GM19035 (cell line): ENCODE results near the gene RUNDC1.

ENCODE experiments used
- ATAC-seq: cut with Tn5 transposase; IDR thresholded peaks from one replicate; pipeline ENCODE4 v1.9.1; 2021; ENCODE audit not compliant: unreplicated experiment

The RUNDC1 gene

GRCh38 chr17:43018008-43018853, 37.9 kb downstream of the RUNDC1 start:
- ATAC-seq = no peak

- no peak for ATAC-seq
Measured at GRCh38 chr17:43018932-43019331, 38.6 kb downstream of the RUNDC1 start.

DNA sequence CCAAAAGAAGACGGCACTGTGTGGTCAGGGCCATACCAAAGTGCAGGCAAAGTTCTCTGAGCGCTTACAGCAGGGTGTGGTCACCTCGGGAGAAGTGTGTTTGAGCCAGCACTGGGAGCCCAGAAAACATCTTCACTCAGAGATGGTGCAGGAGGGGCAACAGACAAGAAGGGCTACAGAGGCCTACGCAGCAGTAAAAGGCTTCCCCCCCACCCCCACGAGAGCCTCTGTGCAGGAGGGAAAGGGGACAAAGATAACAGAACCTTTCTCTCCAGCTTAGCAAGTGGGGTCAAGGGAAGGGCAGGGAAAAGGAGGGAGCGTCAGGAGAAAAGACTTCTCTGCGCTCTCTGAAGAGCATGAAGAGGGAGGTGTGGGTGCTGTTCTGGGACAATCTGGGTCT, 39.1 kb downstream of the RUNDC1 start:
- ATAC-seq = no peak

DNA sequence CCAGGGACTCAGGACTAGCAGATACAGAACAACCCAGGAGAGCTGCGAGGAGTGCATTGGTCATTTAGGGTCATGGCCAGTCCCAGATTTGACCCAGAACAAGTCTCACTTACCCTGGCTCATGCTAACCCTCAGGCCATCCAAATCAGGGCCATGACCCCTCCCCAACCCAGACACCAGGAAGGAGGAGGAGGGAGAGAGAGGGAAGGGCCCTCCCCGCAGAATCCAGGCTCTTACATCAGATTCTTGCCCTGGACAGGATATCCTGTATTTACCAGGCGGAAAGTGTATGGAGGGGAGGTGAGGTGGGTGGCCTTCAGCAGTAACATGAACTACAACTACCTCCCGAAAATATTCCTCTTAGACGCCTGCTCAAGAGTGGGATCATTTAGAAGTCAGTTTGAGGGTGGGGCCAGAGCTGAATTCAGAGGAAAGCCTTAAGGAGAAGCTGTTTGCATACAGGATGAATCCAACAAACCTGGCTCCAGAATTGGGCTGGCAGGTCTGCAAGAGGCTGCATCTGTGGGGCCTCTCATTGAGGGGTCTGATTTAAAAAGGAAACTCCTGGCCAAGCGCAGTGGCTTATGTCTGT, 39.8 kb downstream of the RUNDC1 start:
- no peak for ATAC-seq

- ATAC-seq = no peak
Measured at GRCh38 chr17:43020789-43021740, 40.7 kb downstream of the RUNDC1 start.

- no peak for ATAC-seq
Measured at GRCh38 chr17:43021741-43022512, 41.6 kb downstream of the RUNDC1 start, which contains the start of gene VAT1. VAT1 (minus strand) TSS chr17:43022385; CDS start chr17:43022322, 63 bp downstream.

- ATAC-seq = no peak
Measured at GRCh38 chr17:43024407-43025289, 44.3 kb downstream of the RUNDC1 start, which contains the start of gene RND2. RND2 (plus strand) TSS chr17:43025231; CDS start chr17:43025348, 117 bp downstream.

DNA sequence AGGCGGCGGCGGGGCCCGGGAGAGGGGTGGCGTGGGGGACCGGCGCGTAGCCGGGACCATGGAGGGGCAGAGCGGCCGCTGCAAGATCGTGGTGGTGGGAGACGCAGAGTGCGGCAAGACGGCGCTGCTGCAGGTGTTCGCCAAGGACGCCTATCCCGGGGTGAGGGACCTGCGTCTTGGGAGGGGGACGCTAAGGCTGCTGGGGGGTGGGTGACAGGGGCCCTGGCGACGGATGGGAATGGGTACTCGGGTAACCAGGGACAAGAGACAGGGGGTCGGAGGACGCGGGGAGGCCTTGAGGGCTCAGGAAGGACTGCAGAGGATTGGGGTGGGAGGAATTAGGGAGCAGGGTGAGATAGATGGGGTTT, 44.9 kb downstream of the RUNDC1 start:
- ATAC-seq = no peak

DNA sequence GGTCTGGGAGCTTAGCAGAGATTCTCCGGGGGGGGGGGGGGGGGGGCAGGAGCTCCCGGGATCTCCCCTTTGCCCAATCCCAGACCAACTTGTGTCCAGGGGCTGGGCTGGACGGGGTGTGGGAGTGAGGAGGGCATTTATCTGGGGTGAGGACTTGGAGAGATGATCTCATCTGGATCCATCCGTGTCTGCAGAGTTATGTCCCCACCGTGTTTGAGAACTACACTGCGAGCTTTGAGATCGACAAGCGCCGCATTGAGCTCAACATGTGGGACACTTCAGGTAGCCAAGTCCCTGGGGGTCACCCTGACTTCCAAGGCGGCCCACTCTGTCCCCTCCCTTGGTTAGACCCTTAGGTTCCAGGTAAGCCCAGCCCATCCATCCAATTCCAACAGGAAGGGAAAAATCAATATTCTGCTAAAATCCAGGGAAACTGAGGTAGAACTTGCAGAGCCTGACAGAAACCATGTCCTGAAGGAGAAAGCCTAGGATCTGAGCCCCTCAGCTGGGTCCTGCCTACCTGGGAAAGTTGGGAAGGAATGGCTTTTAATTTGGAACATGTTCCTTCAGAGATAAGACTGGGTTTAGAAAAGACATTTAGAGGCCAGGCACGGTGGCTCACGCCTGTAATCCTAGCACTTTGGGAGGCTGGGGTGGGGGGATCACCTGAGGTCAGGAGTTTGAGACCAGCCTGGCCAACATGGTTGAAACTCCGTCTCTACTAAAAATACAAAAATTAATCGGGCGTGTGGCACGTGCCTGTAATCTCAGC, 45.6 kb downstream of the RUNDC1 start:
- ATAC-seq = no peak

GRCh38 chr17:43026595-43026994, 46.2 kb downstream of the RUNDC1 start:
- ATAC-seq = no peak

DNA sequence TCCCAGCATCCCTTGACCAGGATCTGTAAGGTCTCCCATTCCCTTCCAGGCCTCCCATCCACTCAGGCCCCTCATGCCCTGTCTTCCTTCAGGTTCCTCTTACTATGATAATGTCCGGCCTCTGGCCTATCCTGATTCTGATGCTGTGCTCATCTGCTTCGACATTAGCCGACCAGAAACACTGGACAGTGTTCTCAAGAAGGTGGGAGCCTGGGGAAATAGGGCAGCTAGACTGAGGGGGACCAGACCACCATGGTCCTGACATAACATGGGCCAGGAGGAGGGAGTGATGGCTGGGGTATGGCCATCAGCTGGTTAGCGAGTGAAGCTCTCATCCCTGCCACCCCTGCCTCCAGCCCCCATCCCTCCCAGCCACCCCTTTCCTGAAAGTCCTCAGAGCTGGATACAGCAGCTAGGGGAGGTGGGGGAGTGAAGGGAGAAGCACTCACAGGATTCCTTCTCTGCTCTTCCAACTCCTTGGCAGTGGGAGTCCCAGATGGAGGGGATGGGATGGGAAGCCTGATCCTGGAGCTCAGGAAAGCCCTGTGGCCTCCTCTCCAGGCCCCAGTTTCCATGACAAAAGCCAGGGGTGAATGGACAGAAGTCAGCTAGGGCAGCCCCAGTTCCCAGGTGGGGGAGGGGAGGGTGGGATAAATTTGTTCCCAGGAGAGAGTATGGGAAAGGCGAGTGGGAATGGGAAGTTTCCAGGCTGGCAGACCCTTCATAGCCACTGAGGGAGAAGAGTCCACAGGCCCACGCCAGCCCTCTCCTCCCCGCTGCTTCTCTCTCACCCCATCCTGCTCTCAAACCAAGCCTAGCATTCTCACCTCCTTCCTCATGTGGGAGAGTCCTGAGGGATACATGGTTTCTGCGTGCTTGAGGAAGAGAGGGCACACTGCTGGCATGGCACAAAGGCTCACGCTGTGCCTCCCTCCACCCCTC, 47.0 kb downstream of the RUNDC1 start:
- ATAC-seq = no peak

- no peak for ATAC-seq
Measured at GRCh38 chr17:43028221-43028861, 48.0 kb downstream of the RUNDC1 start.

DNA sequence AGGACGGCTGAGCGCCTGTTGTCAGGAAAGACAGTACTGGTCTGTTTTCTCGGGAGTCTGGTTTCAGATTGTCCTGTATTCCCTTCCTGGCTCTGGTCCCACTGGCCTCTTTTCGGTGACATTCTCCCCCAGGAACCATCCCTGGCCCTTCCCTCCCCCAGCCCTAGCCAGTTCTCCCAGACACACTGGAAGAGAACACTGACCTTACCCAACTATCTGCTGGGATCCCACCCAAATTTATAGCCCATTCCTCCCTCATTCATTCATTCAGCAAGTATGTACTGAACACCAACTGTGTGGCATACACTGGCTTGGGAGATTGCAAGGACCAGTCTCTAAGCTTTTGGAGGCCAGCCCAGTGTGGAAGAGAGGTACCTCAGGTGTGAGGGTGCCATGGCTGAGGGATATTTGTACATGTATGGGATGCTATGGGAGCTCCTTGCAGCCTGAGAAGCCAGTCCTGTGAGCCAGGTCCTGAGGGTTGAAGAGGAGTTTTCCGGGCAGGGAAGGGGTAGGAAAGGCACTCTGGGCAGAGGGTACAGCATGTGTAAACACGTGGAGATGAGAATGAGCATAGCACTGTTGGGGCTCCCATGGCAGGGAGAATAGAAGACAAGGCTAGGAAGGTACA, 49.9 kb downstream of the RUNDC1 start:
- ATAC-seq = no peak

DNA sequence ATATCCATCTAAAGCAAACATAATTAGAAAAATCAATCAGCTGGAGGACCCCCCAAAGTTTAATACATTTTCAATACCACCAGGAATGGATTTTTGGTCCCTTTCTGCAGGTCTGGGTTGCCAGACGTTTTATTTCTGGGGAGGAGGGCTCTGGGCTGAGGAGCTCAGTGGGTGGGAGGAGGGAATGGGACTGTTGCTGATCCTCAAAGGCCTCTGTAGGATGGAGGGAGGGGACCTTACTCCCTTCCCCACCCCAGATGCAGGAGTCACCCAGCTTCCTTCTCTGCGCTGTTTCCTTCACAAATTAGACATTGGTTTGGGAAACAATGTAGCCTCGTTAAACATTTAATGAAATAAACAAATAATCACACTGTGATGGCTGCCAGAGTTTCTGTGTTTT, 51.3 kb downstream of the RUNDC1 start:
- no peak for ATAC-seq

DNA sequence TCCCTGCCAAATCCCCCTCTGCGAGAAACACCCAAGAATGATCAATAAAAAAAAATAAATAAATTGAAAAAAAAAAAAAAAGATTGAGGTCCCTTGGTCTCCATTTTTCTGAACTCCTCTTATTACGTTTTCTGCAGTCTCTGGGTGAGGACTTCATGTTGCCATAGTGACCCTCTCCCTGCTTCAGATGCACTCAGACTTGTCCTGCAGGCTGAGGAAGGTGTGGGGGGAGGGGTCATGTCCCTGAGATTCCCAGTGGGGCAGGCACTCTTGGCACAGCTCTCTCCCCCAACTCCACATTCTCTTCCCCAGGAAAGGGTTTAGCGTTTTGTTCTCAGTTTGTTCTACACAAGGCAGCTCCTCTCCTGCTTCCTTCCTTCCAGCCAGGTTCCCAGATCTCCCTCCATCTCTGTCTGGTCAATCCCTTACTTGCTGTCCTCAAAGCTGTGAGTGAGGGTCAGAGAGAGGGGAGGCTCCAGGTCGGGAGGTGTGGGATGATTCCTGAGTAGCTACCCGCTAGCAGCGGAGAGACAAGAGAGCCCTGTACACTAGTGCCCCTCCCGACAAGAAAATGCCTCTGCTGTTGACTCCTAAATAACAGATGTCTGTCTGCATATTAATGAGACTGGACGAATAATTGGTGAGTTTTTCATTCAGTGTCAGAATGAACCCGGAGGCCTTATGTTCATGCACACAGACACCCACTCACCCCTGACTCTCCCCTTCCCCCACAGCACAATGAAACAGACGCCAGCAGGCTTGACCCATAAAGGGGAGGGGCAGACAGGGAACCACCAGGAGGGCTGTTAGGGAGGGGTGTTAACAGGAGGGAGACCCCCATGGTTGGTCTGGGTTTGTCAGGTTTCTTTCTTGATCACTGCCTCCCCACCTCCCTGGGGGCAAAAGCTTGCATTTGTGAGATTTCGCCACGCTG, 53.9 kb downstream of the RUNDC1 start:
- no peak for ATAC-seq

- ATAC-seq = no peak
Measured at GRCh38 chr17:43034894-43035293, 54.5 kb downstream of the RUNDC1 start.
